DND-41 (cell line): ENCODE measurements around the gene CD7.

Source experiments
- ATAC-seq: fragments of 200-7000 bp; cut with Tn5 transposase; 3 replicates; pipeline ENCODE4 v1.9.1; 2021; ENCODE audit warnings: low read depth; ENCODE audit not compliant: insufficient read depth
- DNase-seq: peaks from one replicate; pipeline ENCODE4 v3.0.0-alpha.2; 2020
- H2AFZ ChIP-seq: 2 replicates; pipeline ENCODE4 v1.6.0; 2012; ENCODE audit warnings: low read depth, low read length
- H3K27ac ChIP-seq: 2 replicates; pipeline ENCODE4 v1.5.1; 2012; ENCODE audit warnings: low read length, inconsistent platforms
- H3K27me3 ChIP-seq: fragments of 200-600 bp; sonication (generic); 2 replicates; pipeline ENCODE4 v1.6.0; 2012; ENCODE audit warnings: low read length, mild to moderate bottlenecking, inconsistent platforms; ENCODE audit not compliant: insufficient read depth, poor library complexity
- H3K36me3 ChIP-seq: 2 replicates; pipeline ENCODE4 v1.5.1; 2012; ENCODE audit warnings: low read length, inconsistent platforms; ENCODE audit not compliant: insufficient read depth
- H3K4me1 ChIP-seq: 2 replicates; pipeline ENCODE4 v1.5.1; 2012; ENCODE audit warnings: mild to moderate bottlenecking, low read length; ENCODE audit not compliant: insufficient read depth
- H3K4me2 ChIP-seq: 2 replicates; pipeline ENCODE4 v1.6.0; 2012; ENCODE audit warnings: mild to moderate bottlenecking, moderate library complexity, low read length, inconsistent platforms; ENCODE audit not compliant: insufficient read depth
- H3K4me3 ChIP-seq, 2 experiments: fragments of 200-600 bp in 1 of 2; shearing (Covaris generic) in 1 of 2; 2 replicates each; pipeline ENCODE4 v1.5.1; 2012 to 2016; ENCODE audit warnings: inconsistent platforms in 2 of 2, low read length in 2 of 2, mild to moderate bottlenecking in 2 of 2, low read depth in 1 of 2, moderate library complexity in 1 of 2
- H3K79me2 ChIP-seq: 2 replicates; pipeline ENCODE4 v1.6.0; 2012; ENCODE audit warnings: low read length, inconsistent platforms; ENCODE audit not compliant: insufficient read depth
- H3K9ac ChIP-seq: 2 replicates; pipeline ENCODE4 v1.6.0; 2012; ENCODE audit warnings: low read depth, mild to moderate bottlenecking, inconsistent platforms, low read length, moderate library complexity
- H3K9me3 ChIP-seq: 2 replicates; pipeline ENCODE4 v1.5.1; 2012; ENCODE audit warnings: low read length, moderate library complexity, mild to moderate bottlenecking, inconsistent platforms; ENCODE audit not compliant: insufficient read depth, severe bottlenecking
- H4K20me1 ChIP-seq: 2 replicates; pipeline ENCODE4 v1.6.0; 2012; ENCODE audit warnings: low read length; ENCODE audit not compliant: insufficient read depth
- EZH2 ChIP-seq: IDR thresholded peaks from 3 replicates; pipeline ENCODE4 v1.6.1; 2012; ENCODE audit warnings: borderline replicate concordance, low read depth, mild to moderate bottlenecking, moderate library complexity, low read length, inconsistent platforms; ENCODE audit not compliant: severe bottlenecking
- TF ChIP-seq, protein P1 (sequence below): IDR thresholded peaks from 2 replicates; pipeline ENCODE4 v1.5.1; 2012; ENCODE audit warnings: borderline replicate concordance, low read length, moderate library complexity, mild to moderate bottlenecking; ENCODE audit not compliant: poor library complexity, severe bottlenecking; ENCODE audit errors: extremely low read depth

The CD7 gene

DNA sequence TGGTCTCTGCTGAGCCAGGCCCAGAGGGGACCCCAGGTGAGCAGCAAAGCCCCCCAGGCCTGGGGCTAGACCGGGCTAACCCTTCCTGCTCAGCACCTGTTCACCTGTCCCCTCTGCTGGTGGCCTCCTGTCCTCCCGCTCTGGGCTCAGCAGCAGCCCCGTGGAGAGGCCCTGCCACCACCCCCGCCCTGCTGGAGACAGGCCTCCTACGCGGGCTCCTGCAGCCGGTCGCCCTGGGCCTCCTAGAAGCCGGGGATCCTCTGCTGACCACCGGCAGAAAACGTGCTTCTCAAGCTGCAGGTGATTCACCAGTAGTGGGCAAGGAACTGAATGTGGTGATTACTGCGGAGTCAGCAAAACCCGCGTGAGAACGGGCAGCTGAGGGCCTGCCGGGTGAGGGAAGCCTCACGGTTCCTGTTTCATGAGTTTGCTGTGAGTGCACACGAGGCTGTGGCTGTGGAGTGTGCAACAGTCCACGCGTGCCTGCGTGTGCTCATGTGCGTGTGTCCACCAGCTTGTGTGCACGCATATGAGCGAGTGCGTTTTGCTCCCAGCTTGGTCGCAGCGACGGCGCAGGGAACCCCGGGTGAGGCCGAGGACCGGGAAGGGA lies 15.4 kb upstream of the CD7 start:
- ATAC-seq (no peak), DNase-seq (no peak)
- no peak for TF ChIP-seq EZH2
- TF ChIP-seq, protein P1, sequence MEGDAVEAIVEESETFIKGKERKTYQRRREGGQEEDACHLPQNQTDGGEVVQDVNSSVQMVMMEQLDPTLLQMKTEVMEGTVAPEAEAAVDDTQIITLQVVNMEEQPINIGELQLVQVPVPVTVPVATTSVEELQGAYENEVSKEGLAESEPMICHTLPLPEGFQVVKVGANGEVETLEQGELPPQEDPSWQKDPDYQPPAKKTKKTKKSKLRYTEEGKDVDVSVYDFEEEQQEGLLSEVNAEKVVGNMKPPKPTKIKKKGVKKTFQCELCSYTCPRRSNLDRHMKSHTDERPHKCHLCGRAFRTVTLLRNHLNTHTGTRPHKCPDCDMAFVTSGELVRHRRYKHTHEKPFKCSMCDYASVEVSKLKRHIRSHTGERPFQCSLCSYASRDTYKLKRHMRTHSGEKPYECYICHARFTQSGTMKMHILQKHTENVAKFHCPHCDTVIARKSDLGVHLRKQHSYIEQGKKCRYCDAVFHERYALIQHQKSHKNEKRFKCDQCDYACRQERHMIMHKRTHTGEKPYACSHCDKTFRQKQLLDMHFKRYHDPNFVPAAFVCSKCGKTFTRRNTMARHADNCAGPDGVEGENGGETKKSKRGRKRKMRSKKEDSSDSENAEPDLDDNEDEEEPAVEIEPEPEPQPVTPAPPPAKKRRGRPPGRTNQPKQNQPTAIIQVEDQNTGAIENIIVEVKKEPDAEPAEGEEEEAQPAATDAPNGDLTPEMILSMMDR, result no peak
- Histone ChIP-seq H3K9me3 (no peaks in the 10 kb centered on the region), H2AFZ (no peak overlapping the region), H4K20me1 (no peaks in the 10 kb centered on the region), H3K27ac (peak overlapping the region; percentile 41; the same call in 1 of the 2 replicates), H3K27me3 (no peaks in the 10 kb centered on the region), H3K4me2 (no peak overlapping the region), H3K4me3 (no peak overlapping the region), H3K79me2 (no peaks in the 10 kb centered on the region), H3K36me3 (no peaks in the 10 kb centered on the region), H3K4me1 (peaks cover 23% of the 10 kb centered on the region), H3K9ac (no peak overlapping the region)

DNA sequence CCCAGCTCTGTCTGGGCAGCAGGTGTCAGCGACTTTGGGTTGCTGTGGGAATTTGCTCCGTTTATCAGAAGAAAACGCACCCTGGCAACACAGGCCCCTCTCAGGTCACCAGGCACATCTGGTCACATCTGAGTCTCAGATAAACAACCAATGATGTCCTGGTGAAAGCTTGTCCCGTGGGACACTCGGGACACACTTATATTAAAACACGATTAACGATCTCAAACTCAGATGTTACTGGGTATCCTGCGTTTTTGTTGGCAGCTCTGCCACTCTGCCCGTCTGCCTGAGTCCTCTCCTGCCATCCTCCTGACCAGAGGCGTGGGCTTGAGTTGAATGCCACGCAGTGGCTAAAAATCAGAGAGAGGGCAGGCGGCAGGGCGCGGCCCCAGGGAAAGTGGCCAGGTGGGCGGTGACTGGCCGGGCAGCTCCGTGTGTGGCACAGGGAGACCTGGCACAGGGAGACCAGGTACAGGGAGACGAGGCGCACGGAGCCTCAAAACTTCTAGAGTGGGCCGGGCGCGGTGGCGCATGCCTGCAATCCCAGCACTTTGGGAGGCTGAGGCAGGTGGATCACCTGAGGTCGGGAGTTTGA lies 14.0 kb upstream of the CD7 start:
- H3K4me1 ChIP-seq, result peaks cover 23% of the 10 kb centered on the region
- no peaks in the 10 kb centered on the region for H4K20me1 ChIP-seq
- H3K79me2 ChIP-seq, result no peaks in the 10 kb centered on the region
- no peak for TF ChIP-seq EZH2
- TF ChIP-seq, protein P1, result no peak
- DNase-seq (no peak), ATAC-seq (no peak)
- no peaks in the 10 kb centered on the region for H3K27me3 ChIP-seq
- H3K27ac ChIP-seq, result no peak overlapping the region
- no peak overlapping the region for H2AFZ ChIP-seq
- no peak overlapping the region for H3K4me2 ChIP-seq
- no peaks in the 10 kb centered on the region for H3K9me3 ChIP-seq
- H3K9ac ChIP-seq, result no peak overlapping the region
- no peak overlapping the region for H3K4me3 ChIP-seq
- no peaks in the 10 kb centered on the region for H3K36me3 ChIP-seq

DNA sequence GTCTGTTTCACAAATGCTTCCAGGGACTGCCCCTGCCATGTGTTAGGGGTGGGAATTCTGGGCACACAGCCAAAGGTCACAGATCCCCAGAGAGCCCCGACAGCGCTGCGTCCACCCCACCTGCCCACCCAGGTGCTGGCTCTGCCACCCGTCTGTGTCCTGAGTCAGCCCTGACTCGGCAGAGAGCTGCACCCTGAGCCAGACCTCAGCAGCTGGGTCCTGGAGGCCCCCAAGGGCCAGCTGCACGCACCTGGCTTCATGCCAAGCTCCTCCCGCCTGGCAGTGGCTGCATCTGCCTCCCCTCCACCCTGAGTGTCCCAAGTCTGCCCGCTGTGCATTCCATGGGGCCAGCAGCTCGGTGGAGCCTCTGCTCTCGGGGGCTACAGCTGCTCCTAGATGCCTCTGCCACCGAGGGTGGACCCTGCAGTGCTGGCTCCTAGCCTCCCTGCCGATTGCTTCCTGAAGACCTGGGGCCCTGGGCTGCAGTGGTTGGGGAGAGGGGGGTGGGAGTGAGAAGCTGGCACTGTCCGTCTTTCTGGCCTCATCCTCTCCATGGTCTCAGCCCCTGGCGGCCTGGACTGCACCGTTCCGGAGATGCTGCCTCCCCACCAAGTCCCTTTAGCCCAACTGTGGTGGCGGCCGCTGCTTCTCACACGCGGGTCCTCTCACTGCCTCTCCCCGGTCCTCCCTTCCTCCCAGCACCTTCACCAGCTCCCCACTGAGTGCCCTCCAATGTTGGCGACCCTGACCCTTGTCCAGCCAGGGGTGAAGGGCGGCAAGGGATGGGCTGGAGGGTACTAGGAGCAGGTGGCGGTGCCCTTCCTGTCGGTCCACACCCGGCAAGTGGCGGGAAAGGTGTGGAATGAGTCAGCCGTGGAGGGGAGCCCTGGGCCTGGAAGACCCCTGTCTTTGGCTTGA lies 13.2 kb upstream of the CD7 start:
- H3K4me3 ChIP-seq, result no peak overlapping the region
- no peaks in the 10 kb centered on the region for H3K27me3 ChIP-seq
- TF ChIP-seq, protein P1, result no peak
- TF ChIP-seq EZH2, result no peak
- no peak overlapping the region for H3K9ac ChIP-seq
- H4K20me1 ChIP-seq, result no peaks in the 10 kb centered on the region
- no peak overlapping the region for H3K27ac ChIP-seq
- H3K36me3 ChIP-seq, result no peaks in the 10 kb centered on the region
- H3K79me2 ChIP-seq, result no peaks in the 10 kb centered on the region
- no peaks in the 10 kb centered on the region for H3K9me3 ChIP-seq
- ATAC-seq (peak; percentile 15; the same call in 1 of the 3 replicates), DNase-seq (peak; percentile 61)
- no peak overlapping the region for H2AFZ ChIP-seq
- H3K4me2 ChIP-seq, result no peak overlapping the region
- H3K4me1 ChIP-seq, result peaks cover 16% of the 10 kb centered on the region
